HUES6 (cell line): Measurements from ENCODE around the gene VPREB1.
"Not testable (repeated sequence)": the region's sequence is repeated elsewhere in the genome, so short reads cannot be mapped to it uniquely, and the experiment has no call there.

Experiments used
- H3K27ac ChIP-seq: 2 replicates; pipeline ENCODE4 v1.7.0; 2013; ENCODE audit warnings: low read depth, mild to moderate bottlenecking, low read length, inconsistent platforms
- H3K27me3 ChIP-seq: 2 replicates; pipeline ENCODE4 v1.6.1; 2013; ENCODE audit warnings: low read length; ENCODE audit not compliant: control insufficient read depth, insufficient read depth
- H3K36me3 ChIP-seq: 2 replicates; pipeline ENCODE4 v1.6.1; 2013; ENCODE audit warnings: low read length; ENCODE audit not compliant: control insufficient read depth, insufficient read depth
- H3K4me1 ChIP-seq: 2 replicates; pipeline ENCODE4 v1.6.1; 2013; ENCODE audit warnings: low read length; ENCODE audit not compliant: control insufficient read depth, insufficient read depth
- H3K4me3 ChIP-seq: 2 replicates; pipeline ENCODE4 v1.5.1; 2013; ENCODE audit warnings: low read depth, low read length
- H3K9ac ChIP-seq: one replicate; pipeline ENCODE4 v1.6.1; 2013; ENCODE audit warnings: mild to moderate bottlenecking, low read length
- H3K9me3 ChIP-seq: 2 replicates; pipeline ENCODE4 v1.6.1; 2013; ENCODE audit warnings: low read depth, low read length; ENCODE audit not compliant: control insufficient read depth, insufficient read depth

Gene VPREB1

GRCh38 chr22:22216450-22216959 is 28.1 kb upstream of the VPREB1 start:
- H3K36me3 ChIP-seq: no peaks in the 10 kb centered on the region
- no peak overlapping the region for H3K27ac ChIP-seq
- peaks cover 93% of the 10 kb centered on the region for H3K27me3 ChIP-seq
- no peaks in the 10 kb centered on the region for H3K4me1 ChIP-seq
- H3K9me3 ChIP-seq: no peaks in the 10 kb centered on the region
- no peak overlapping the region for H3K4me3 ChIP-seq
- H3K9ac ChIP-seq: no peak overlapping the region

- no peak overlapping the region for H3K9ac ChIP-seq
- H3K27me3 ChIP-seq: peaks cover 81% of the 10 kb centered on the region
- H3K9me3 ChIP-seq: no peaks in the 10 kb centered on the region
- H3K36me3 ChIP-seq: no peaks in the 10 kb centered on the region
- H3K4me3 ChIP-seq: no peak overlapping the region
- H3K27ac ChIP-seq: no peak overlapping the region
- no peaks in the 10 kb centered on the region for H3K4me1 ChIP-seq
Measured at GRCh38 chr22:22218302-22218701, 26.3 kb upstream of the VPREB1 start.

- H3K9ac ChIP-seq: no peak overlapping the region
- H3K4me3 ChIP-seq: no peak overlapping the region
- H3K9me3 ChIP-seq: no peaks in the 10 kb centered on the region
- H3K27ac ChIP-seq: no peak overlapping the region
- no peaks in the 10 kb centered on the region for H3K4me1 ChIP-seq
- H3K36me3 ChIP-seq: no peaks in the 10 kb centered on the region
- peaks cover 79% of the 10 kb centered on the region for H3K27me3 ChIP-seq
Measured at GRCh38 chr22:22219140-22219996, 25.2 kb upstream of the VPREB1 start.

- H3K27ac ChIP-seq, H3K4me1 ChIP-seq, H3K9me3 ChIP-seq, H3K9ac ChIP-seq, H3K4me3 ChIP-seq, H3K36me3 ChIP-seq: not testable (repeated sequence)
- H3K27me3 ChIP-seq: peaks cover 79% of the 10 kb centered on the region
Measured at GRCh38 chr22:22221043-22221442, 23.5 kb upstream of the VPREB1 start.

GRCh38 chr22:22226448-22227187 is 18.0 kb upstream of the VPREB1 start:
- Histone ChIP-seq H3K36me3 (no peaks in the 10 kb centered on the region), H3K4me3 (no peak overlapping the region), H3K9ac (no peak overlapping the region), H3K27me3 (peaks cover 86% of the 10 kb centered on the region), H3K27ac (no peak overlapping the region), H3K9me3 (no peaks in the 10 kb centered on the region), H3K4me1 (no peaks in the 10 kb centered on the region)

GRCh38 chr22:22228421-22228820 is 16.2 kb upstream of the VPREB1 start:
- H3K4me1 ChIP-seq: no peaks in the 10 kb centered on the region
- no peak overlapping the region for H3K4me3 ChIP-seq
- H3K9ac ChIP-seq: no peak overlapping the region
- no peak overlapping the region for H3K27ac ChIP-seq
- H3K36me3 ChIP-seq: no peaks in the 10 kb centered on the region
- peaks cover 99% of the 10 kb centered on the region for H3K27me3 ChIP-seq
- no peaks in the 10 kb centered on the region for H3K9me3 ChIP-seq

GRCh38 chr22:22228921-22229320 is 15.7 kb upstream of the VPREB1 start:
- no peaks in the 10 kb centered on the region for H3K4me1 ChIP-seq
- peaks cover 100% of the 10 kb centered on the region for H3K27me3 ChIP-seq
- H3K4me3 ChIP-seq: no peak overlapping the region
- H3K9me3 ChIP-seq: no peaks in the 10 kb centered on the region
- H3K27ac ChIP-seq: no peak overlapping the region
- H3K9ac ChIP-seq: no peak overlapping the region
- H3K36me3 ChIP-seq: no peaks in the 10 kb centered on the region

GRCh38 chr22:22229683-22230420 is 14.7 kb upstream of the VPREB1 start:
- H3K27me3 ChIP-seq: peaks cover 100% of the 10 kb centered on the region
- H3K9ac ChIP-seq: no peak overlapping the region
- no peaks in the 10 kb centered on the region for H3K9me3 ChIP-seq
- no peaks in the 10 kb centered on the region for H3K4me1 ChIP-seq
- no peaks in the 10 kb centered on the region for H3K36me3 ChIP-seq
- H3K4me3 ChIP-seq: no peak overlapping the region
- H3K27ac ChIP-seq: no peak overlapping the region

- Histone ChIP-seq H3K27ac (no peak overlapping the region), H3K27me3 (peaks cover 100% of the 10 kb centered on the region), H3K4me3 (no peak overlapping the region), H3K36me3 (no peaks in the 10 kb centered on the region), H3K9ac (no peak overlapping the region), H3K4me1 (no peaks in the 10 kb centered on the region), H3K9me3 (no peaks in the 10 kb centered on the region)
Measured at GRCh38 chr22:22230438-22230837, 14.1 kb upstream of the VPREB1 start.

GRCh38 chr22:22233081-22233480 is 11.5 kb upstream of the VPREB1 start:
- Histone ChIP-seq H3K27me3 (peaks cover 100% of the 10 kb centered on the region), H3K9me3 (no peaks in the 10 kb centered on the region), H3K36me3 (no peaks in the 10 kb centered on the region), H3K27ac (no peak overlapping the region), H3K4me1 (no peaks in the 10 kb centered on the region), H3K9ac (no peak overlapping the region), H3K4me3 (no peak overlapping the region)
